GM18511 (cell line): ENCODE results near the gene IL9R.
"Not testable (repeated sequence)": the region's sequence is repeated elsewhere in the genome, so short reads cannot be mapped to it uniquely, and the experiment has no call there.

Experiments
- ATAC-seq: cut with Tn5 transposase; IDR thresholded peaks from one replicate; pipeline ENCODE4 v1.9.1; 2021; ENCODE audit warnings: mild to moderate bottlenecking, moderate library complexity; ENCODE audit not compliant: unreplicated experiment

Gene IL9R

DNA sequence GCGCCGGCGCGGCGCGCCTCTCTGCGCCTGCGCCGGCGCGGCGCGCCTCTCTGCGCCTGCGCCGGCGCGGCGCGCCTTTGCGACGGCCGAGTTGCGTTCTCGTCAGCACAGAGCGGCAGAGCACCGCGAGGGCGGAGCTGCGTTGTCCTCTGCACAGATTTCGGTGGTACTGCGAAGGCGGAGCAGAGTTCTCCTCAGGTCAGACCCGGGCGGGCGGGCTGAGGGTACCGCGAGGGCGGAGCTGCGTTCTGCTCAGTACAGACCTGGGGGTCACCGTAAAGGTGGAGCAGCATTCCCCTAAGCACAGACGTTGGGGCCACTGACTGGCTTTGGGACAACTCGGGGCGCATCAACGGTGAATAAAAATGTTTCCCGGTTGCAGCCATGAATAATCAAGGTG, 31.8 kb downstream of the IL9R start:
- not testable (repeated sequence) for ATAC-seq

DNA sequence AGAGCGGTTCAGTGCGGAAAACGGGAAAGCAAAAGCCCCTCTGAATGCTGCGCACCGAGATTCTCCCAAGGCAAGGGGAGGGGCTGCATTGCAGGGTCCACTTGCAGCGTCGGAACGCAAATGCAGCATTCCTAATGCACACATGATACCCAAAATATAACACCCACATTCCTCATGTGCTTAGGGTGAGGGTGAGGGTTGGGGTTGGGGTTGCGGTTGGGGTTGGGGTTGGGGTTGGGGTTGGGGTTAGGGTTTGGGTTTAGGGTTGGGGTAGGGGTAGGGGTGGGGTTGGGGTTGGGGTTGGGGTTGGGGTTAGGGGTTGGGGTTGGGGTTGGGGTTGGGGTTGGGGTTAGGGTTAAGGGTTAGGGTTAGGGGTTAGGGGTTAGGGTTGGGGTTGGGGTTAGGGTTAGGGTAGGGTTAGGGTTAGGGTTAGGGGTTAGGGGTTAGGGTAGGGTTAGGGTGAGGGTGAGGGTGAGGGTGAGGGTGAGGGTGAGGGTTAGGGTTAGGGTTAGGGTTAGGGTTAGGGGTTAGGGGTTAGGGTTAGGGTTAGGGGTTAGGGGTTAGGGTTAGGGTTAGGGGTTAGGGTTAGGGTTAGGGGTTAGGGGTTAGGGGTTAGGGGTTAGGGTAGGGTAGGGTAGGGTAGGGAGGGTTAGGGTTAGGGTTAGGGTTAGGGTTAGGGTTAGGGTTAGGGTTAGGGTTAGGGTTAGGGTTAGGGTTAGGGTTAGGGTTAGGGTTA, 32.4 kb downstream of the IL9R start:
- not testable (repeated sequence) for ATAC-seq

DNA sequence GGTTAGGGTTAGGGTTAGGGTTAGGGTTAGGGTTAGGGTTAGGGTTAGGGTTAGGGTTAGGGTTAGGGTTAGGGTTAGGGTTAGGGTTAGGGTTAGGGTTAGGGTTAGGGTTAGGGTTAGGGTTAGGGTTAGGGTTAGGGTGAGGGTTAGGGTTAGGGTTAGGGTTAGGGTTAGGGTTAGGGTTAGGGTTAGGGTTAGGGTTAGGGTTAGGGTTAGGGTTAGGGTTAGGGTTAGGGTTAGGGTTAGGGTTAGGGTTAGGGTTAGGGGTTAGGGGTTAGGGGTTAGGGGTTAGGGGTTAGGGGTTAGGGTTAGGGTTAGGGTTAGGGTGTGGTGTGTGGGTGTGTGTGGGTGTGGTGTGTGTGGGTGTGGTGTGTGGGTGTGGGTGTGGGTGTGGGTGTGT, 33.0 kb downstream of the IL9R start:
- not testable (repeated sequence) for ATAC-seq
